GM18870 (cell line): Measurements from ENCODE around the gene MAPK8IP1.

Source experiments
- ATAC-seq: cut with Tn5 transposase; IDR thresholded peaks from one replicate; pipeline ENCODE4 v1.9.1; 2021; ENCODE audit warnings: moderate library complexity; ENCODE audit not compliant: unreplicated experiment

Gene MAPK8IP1

DNA sequence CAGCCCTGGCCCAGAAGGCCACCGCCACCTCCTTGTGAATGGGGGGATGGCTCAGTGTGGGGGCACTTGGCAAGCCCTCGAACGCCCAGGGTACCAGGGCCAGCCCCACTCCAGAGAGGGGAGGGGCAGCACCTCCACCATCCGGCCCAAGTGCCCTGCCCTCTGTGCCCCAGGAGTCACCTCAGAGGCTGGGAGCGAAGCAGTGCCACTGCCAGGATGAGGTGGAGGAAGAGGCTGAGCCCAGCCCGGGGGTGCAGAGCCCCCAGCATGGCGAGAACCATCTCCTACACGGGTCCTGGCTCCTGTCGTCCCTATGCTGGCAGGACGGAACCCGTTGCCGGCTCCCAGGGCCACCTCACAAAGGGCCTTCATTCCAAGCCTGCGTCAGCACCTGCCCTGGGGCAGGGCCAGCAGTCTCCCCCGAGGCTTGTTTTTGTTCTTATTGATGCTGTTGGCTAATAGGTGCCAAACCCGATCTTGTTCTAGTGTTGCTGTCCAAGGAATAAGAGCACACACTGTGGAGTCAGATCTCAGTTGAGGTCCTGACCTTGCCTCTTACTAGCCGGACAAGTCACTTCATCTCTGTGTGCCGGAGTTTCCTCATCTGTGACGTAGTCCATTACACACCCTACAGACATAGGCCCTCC is 21.6 kb downstream of the MAPK8IP1 start, which contains the start of gene FREY1:
Gene FREY1 (minus strand): TSS at position 307 of the 647 bp plus-strand sequence. CDS start 26 bp downstream, at position 281.
- no peak for ATAC-seq

DNA sequence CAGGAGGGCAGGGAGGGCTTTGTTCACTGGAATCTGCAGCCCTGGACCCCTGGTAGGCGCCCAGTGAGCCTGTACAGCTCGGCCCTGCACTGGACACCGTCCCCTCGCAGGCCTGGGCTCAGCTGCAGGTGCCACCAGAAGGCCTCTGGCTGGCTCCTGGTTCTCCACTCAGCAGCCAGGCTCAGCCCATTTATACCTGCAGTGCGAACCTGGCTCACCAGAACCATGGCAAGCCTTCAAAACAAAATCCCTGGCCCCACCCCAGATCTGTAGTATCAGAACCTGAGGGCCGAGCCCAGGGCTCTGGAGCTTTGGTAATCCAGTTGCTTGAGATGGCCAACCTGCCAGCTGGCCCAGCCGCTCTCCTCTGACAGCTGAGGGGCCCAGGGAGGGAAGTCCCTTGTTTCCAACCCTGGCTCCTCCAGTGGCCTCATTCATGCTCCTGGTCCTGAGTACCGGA is 22.5 kb downstream of the MAPK8IP1 start:
- ATAC-seq: no peak

DNA sequence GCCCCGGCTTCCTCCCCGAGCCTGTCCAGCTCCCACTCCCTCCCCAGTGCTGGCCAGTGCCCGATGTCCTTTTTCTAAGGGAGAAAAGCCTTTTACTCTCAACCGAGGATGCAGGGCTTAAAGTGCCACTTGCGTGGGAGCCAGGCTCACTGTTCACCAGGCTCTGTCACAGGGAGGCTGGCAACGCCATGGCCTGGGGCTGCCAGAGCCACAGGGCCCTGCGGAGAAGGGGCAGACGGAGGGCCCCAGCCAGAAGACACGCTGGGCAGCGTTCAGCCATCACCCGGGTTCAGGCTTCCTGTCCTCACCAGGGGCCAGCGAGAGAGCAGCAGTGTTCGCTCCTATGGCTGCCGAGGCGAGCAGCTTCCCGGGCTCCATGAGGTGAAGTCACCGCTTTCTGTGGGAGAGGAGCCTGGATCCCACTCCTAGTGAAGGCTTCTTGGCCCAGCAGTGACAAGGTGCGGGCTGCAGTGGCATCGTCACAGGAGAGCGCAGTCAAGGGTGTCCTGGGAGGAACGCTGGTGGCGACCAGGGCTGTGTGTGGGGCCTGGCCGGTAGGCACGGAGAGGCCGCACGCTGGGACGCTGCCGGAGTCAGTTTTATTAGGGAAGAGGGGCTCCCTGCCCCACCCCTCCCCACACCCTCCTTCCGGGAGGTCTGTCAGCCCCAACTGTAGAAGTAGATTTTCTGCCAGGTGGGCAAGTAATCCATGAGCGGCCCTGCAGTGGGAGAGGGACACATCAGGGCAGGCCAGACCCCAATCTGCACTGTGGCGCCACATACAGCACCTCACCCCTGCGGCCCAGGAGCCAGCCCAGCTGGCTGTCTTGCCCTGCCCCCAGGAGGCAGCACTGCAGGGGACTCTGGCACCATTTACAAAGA is 24.4 kb downstream of the MAPK8IP1 start:
- no peak for ATAC-seq

DNA sequence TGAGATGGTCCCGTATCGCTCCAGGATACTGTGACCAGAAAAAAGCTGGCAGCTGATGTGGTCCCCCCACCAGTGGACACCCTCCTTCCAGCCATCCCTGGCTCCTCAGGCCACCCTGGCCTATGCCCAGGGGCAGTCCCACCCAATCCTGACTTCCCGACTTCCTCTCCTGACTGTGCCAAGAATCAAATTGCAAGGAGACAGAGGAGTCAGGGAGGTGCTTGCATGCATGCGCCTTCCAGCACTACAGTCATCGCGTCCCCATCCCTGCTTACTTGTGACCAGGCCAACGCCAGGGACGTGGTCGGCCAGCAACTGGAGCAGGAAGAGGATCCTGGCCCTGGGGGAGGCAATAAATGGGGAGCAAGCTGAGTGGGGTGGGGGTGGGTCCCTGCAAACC is 25.2 kb downstream of the MAPK8IP1 start:
- ATAC-seq: no peak

DNA sequence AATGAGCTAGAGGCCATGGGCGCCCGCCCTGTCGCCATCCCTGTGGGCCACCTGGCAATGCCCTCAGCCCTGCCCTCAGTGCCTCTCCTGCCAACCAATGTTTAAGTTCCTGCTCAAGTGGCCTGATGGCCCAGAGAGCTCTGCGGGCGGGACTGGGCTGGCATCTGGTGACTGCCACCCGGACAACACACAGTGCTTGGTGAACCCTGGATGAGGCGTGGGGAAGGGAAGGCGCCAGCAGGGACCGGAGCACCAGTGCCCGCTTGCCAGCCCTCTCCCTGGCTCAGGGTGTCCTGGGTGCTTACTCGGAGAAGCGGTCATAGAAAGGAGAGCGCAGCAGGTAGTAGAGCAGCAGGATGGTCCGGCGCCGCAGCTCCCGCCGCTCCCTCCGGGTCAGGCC is 28.1 kb downstream of the MAPK8IP1 start:
- no peak for ATAC-seq

DNA sequence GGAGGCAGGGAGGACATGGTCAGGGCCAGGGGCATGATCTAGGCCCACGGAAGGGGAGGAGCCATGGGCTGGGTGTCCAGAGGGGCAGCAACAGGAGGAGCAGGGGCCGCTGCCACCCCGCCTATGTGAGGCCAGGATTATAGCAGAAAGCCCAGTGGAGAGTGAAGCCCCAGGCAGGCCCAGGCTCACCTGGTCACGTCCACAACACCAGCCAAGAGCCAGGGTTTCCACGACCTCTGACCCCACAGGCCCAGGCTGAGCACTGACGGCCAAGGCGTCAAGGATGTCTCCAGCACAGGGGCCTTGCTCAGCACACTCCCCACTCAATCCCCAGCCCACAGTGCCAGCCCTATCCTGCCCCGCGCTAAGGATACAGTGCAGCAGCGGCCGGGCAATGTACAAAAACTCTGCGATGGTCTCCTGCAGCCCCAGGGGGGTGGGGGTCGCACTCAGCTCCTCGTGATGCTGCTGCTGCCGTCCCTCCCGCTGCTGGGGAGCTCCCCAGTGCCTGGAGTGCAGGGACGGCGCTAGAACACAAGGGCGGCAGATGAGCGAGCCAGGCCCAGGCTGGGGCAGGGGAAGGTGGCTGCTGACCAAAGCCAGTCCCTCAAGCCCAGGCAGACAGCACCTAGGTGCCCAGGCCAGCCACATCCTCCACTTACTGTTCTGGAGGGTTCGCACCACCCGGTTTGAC is 28.6 kb downstream of the MAPK8IP1 start:
- ATAC-seq: no peak

DNA sequence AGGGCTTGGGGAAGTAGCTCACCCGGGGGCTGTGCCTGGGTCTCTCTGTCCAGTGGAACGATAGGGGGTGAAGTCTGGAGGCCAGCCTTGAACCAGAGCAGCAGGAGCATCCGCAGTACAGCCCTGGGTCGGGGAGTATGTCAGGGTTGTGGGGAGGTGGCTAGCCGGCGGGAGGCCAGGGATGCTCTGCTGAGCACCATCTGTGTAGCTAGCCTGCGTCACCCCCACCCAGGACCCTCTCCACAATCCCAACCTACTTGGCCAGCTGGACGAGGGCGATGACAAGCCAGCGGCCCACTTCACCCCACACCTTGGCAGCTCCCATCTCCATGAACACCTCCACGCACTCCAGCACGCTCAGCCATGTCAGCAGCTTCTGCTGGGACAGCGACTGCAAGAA is 30.0 kb downstream of the MAPK8IP1 start:
- ATAC-seq: no peak

DNA sequence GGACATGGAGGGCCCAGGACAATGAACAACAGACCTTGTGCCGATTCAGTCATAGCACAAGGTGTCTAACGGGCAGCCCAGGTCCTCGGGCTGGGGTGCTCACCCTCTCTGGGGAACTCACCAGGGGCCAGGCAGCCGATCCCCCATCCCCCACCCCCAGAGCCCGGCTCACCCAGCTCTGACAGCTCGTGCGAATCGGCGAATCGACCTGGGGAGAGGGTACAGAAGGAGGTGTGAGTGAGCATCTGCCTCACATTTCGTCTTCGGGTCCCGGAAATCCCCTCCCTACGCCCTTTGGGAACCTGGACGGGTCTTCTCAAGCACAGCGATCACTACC is 31.8 kb downstream of the MAPK8IP1 start:
- no peak for ATAC-seq

DNA sequence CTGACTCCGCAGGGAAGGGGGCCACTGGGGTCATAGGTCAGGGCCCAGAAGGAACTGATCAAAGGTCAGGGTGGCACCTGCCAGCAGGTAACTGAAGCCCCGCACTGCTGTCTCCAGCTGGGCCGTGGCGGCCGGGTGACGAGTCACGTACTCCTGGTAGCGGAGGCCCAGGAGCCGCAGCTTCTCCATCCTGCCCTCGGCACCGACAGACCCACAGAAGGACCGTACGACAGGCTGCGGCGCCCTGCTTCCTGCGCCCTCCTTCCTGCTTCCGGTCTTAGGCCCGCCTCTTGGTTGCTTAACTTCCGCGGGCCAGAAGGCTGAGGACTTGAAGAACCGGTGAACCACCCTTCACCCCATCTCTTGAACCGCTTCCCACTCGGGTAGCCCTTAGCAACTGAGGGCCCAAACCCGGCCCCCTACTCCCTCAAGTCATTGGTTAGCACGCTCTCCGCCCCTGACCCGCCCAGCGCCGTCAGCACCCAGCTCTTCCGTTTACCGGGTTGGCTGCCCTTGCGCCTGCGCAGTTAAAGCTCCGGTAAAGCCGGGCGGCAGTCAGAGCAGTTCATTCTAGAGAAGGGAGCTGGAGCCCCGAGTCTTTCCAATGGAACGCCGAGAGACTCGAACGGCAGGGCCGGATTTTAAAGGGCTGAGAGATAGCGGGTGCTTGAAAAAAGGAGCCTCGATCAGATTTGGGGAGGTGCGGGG is 32.3 kb downstream of the MAPK8IP1 start, which contains the start of gene PEX16:
Gene PEX16 (minus strand): TSS at position 255 of the 708 bp plus-strand sequence. CDS start 66 bp downstream, at position 189.
- ATAC-seq: peak; percentile 92

DNA sequence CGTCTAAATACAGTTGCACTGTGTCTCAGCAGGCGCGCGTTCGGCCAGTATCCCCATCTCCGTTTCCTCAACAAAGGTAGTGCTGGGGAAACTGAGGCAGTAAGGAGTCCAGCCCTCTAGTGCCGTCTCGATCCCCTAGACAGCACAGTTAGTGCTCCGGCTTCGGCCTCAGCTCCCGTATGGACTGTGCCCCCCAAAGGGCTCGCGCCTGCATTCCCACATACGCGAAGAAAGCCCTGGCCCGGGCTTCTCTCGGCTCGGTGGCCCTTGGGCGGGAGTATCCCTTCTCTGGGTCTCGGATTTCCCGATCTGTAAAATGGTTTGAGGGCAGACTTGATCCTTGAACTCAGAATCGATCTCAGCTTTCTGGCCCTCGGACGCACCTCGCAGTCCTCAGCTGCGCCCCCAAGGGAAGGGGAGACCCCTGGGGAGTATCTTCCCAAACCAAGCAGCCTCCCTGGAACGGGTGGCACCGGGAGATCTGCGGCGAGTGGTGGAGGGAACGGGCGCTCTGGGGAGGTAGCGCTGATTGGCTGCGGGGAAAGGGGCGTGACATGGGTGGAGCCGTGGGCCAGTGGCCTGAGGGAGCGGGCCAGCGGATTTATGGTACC is 33.0 kb downstream of the MAPK8IP1 start:
- ATAC-seq: peak; percentile 28

DNA sequence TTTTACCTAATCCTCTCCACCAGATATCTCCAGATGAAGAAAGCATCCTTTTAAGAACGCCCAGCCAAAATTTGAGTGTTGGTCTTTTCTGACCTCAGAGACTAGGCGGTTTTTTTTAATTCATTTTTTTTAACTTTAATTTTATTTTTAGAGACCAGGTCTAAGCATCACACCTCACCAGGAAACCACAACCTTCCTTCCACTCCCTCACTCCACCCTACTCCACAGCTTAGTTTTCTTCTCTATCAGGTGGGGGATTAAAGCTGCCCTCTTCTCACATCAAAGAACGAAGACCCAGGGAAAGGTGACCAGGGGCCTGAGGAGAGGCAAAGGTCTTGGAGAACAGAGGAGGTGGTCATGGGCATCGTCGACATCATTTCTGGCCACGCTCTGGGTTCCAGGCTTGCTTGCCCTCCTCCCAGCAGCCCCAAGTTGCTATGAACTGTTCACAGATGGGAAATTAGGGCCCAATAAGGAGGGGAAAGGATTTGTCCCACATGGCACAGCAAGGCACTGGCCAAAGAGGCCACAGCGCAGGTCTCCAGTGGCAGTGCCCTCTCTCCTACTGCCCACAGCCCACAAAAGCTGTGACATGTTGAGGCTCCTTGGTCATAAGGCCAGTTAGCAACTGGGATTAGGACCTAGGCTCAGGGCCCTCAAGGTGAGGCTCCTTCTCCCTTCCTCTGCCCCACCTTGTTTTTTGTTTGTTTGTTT is 33.7 kb downstream of the MAPK8IP1 start:
- ATAC-seq: no peak

DNA sequence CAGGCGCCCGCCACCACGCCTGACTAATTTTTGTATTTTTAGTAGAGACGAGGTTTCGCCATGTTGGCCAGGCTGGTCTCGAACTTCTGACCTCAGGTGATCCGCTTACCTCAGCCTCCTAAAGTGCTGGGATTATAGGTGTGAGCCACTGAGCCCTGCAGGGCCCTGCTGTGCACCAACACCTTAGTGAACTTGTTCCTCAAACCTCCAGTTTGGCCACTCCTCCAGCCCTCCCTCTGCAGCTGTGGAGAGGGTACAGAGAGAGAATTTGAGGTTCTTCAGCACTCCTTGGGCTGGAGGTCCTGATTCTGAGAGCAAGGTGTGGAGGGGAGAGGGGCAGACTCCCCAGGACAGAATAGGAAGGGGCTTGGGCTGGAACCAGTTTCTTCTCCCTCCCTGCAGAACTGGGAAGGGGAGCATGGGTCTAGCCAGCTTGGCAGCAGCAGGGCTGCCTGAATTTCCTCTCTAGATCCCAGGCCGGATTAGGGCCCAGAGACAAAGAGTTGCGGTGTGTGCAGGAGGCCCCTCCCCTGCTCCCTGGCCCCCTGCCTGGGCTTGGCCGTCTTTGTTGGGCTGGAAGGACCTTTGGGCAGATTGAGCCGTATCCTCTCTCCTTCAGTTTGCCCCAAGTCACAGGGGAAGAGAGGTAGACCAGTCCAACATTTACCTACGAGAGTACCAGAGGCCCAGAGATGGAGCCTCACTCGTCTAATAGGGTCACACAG is 34.5 kb downstream of the MAPK8IP1 start:
- ATAC-seq: no peak

DNA sequence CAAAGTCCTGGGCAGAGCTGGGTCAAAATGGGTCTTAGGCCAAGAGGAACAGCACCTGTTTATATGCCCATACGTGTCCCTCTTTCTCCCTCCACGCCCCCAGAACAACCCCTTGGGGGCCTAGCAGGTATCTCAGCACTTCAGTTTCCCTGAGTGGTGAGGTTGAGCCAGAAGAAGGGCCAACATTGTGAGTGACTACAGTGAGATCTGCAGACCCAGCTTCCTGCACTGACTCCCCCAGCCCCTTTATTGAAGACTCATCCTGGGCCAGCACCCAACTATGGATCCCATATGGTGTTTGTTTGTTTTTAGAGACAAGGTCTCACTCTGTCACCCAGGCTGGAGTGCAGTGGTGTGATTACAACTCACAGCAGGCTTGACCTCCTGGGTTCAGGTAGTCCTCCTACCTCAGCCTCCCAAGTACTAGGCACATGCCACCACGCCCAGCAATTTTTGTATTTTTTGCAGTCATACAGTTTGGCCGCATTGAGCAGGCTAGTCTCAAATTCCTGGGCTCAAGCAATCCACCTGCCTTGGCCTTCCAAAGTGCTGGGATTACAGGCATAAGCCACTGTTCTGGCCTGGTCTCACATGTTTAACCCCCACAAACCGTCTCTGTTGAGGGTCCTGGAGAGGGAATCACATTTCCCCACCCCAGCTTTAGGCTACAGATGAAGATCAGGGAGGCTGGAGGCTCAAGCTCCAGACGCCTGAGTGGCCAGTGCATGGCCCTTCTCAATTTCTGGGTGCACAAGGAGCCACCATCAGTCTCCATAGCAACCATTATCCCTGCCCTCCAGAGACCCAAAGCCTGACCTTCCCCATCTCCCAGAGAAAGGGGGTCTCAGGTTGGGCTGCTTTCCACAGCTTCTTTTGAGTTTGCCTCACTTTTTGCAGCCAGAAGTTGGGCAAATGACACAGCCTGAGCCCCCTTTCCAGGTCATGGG is 35.4 kb downstream of the MAPK8IP1 start:
- ATAC-seq: no peak

DNA sequence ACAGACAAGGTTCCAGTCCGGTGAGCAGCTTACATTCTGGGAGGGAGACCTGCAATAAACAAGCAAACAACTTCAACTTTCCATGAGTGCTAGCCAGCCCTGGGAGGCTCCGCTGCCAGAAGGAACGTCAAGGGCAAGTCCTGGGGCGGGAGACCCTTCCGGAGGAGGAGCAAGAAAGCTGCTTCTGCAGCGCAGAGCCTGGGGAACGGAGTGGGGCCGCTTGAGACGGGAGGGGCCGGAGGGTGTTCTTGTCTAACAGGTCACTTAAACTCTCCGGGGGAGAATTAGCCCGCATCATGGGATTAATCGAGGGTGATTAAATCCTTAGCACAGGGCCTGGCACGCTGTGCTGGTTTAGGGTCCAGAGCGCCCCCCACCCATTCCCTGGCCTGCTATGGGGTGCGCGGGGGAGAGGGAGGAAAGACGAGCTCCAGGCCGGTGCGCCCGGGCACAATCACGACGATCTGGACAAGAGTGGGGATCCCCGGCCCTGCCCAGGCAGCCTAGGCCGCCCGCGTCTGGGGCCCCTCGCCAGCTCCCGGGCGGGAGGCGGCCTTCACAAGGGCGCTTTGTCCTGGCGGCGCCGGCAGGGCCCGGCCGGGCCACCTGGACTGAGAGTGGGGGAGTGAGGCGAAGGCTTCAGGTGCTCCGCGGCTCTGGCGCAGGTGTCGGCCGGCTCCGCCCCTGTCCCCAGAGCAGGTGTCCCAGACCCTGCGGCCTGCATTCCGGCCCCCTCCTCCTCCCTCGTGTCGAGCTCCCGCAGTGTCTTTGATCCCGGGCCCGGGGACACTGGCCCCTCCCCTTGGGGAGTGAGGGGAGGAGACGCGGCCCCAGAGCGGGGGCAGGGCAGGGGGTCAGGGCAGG is 36.3 kb downstream of the MAPK8IP1 start:
- no peak for ATAC-seq

DNA sequence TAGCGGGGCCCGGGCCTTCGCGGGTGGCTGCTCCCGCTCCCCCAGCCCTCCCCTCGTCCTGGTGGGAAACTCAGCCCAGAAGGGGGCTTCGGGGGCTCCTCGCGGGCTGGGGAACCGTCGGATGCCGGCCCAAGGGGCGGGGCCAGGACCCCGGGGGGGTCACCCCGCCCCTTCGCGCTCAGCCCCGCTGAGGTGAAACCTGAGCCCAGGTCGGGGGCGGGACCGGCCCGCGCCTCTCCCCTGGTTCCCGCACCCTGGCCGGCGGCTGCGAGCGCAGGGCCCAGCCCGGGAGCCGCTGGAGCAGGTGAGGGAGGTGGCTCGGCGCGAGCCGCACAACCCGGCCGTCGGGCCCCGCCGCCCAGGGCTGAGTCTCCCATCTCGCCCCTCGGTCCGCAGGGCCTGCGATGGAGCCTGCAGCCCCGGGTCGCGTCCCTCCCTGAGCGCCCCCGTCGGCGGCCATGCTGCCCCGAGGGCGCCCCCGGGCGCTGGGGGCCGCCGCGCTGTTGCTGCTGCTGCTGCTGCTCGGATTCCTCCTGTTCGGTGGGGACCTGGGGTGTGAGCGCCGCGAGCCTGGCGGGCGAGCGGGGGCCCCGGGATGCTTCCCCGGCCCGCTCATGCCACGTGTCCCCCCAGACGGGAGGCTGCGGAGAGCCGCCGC is 37.1 kb downstream of the MAPK8IP1 start, which contains the start of gene LARGE2:
Gene LARGE2 (plus strand): TSS at position 232 of the 658 bp plus-strand sequence. CDS start 227 bp downstream, at position 459.
- ATAC-seq: no peak
